HG03060 (cell line): ENCODE measurements around the gene MSI2.

ENCODE experiments used
- ATAC-seq: cut with Tn5 transposase; IDR thresholded peaks from one replicate; pipeline ENCODE4 v1.9.1; 2021; ENCODE audit warnings: low read depth, moderate number of reproducible peaks; ENCODE audit not compliant: unreplicated experiment

MSI2 gene

DNA sequence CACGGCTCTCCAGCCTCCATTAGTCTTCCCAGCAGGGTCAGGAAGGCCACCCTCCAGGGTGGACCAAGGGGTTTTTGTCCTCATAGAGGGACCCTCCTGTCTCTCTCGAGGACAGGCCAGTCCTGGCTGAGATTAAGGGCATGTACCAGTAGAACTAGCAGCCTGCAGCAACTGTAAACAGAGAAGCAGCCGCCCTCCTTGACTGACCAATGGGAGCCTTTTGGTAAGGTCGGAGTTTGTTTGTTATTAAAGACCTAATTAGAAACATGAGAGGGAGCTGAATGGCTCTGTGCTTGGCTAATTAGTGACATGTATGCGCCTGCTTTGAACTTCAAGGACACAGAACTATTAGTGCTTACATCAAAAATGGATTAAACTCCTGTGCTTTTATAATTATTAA, 408.8 kb downstream of the MSI2 start:
- no peak for ATAC-seq

- no peak for ATAC-seq
These were observed 409.4 kb downstream of the MSI2 start for GRCh38 chr17:57665696-57666095.

- ATAC-seq: no peak
These were observed 410.0 kb downstream of the MSI2 start for GRCh38 chr17:57666201-57666870.

GRCh38 chr17:57666946-57667345, 410.6 kb downstream of the MSI2 start:
- ATAC-seq: no peak

DNA sequence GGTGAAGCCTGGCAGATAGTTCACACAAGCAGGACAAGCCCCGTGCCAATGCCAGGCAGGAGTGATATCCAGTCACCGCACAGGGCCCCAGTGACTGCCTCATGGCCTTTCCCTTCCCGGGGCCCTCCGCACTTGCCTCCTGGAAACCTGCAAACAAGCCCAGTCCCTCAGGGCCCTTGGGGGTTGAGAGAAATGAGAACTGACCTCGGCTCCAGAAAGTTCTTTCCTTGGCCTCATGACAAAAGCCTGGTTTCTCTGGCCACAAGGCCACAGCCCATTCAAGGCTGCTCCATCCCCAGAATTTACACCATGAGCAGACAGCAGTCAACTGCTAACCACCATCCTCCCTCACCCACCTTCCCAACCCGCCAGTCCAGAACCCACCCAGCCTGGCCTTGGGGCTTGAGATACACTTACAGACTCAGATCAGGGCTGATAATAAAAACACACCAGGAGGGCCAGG, 411.2 kb downstream of the MSI2 start:
- ATAC-seq: no peak

DNA sequence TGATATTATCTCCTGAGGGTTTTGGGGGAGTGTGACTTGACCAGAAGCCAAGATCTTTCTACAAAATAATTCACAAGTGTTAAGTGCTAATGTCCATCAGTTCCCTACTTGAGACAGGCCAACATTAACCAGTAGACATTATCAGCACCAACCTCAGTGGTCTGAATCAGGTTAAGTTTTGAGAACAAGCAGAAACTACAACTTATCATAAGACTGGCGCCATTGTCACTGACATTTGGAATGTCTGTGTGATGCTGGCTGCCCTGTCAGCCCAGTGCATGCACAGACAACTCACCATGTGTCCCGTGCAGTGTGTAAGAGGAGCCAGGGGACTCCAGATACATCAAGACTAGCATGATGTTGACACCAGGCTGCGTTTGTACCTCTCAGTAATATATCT, 412.0 kb downstream of the MSI2 start:
- no peak for ATAC-seq

DNA sequence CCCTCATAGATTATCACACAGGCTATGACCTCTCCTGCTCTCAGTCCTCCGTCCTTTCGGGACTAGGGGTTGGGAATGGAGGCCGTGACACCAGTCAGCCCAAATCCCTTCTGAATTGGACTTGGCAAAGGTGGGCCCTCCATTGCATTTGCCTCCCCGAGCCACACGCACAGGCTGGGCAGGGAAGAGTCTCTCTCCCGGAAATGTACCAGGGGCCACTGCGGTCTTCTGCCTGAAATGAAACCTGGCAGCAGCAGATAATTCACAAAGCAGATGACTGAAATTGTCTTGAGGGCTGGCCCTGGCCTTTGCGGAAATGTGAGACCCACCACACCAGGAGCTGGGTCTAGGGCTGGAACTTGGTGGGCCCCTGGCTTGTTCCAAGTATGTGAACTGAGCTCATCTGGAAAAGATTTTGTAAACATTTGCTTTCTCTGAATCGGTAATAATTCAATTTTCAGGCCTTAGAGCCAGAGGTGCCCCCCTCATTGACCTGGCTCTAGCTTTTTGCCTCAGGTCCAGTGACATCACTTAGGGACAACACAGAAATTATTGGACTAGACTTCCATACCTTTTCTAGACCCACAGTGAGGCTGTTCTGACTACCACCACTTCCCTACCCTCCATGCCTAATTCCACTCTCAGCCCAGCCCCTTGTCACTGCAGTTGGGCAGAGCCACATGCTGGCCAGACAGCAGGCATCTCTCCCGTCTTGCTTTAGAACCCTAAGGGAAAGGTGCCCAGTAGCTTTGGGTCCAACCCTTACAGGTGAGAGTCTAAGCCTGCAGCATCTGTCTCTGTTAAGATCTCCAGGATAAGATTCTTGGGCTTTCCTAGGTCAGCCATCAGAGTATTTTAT, 413.6 kb downstream of the MSI2 start:
- no peak for ATAC-seq

DNA sequence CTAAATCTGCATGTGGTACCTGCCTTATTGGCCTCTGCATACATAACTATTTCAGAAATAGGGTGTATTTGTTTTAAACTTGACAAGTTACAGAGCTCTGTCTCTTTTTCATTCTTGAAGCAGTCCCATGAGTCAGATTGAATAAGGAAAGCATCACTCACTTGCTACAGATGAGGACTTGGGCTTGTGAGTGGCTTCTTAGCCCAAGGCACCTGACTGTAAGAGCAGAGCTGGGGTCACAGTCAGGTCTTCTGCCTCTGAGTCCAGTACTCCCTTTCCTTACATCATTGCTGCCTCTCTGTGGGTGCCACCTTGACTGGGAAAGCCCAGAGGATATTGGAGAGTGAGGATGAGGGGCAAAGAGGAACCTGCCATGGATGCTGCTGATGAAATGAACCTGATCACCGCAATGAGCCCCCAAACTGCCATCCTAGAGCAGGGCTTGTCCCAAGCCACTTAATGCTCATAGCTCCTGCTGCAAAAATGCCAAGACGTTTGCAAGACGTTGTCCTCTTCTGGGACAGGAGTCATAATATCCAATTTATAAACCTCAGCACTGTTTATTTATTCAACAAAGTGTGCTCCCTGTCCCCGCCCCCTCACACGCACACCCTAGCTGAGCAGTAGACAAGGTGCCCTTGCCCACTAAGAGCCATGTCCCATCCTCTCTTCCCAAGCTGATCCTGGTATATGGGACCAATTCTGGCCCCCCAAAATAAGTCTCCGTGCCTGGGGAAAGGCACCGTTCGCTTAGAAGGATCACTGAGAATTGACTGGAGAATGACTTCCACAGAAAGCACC, 414.6 kb downstream of the MSI2 start:
- no peak for ATAC-seq

- ATAC-seq: no peak
These were observed 415.6 kb downstream of the MSI2 start for GRCh38 chr17:57671667-57672632.

- no peak for ATAC-seq
These were observed 416.6 kb downstream of the MSI2 start for GRCh38 chr17:57672971-57673370.

- no peak for ATAC-seq
These were observed 418.6 kb downstream of the MSI2 start for GRCh38 chr17:57674894-57675293.

DNA sequence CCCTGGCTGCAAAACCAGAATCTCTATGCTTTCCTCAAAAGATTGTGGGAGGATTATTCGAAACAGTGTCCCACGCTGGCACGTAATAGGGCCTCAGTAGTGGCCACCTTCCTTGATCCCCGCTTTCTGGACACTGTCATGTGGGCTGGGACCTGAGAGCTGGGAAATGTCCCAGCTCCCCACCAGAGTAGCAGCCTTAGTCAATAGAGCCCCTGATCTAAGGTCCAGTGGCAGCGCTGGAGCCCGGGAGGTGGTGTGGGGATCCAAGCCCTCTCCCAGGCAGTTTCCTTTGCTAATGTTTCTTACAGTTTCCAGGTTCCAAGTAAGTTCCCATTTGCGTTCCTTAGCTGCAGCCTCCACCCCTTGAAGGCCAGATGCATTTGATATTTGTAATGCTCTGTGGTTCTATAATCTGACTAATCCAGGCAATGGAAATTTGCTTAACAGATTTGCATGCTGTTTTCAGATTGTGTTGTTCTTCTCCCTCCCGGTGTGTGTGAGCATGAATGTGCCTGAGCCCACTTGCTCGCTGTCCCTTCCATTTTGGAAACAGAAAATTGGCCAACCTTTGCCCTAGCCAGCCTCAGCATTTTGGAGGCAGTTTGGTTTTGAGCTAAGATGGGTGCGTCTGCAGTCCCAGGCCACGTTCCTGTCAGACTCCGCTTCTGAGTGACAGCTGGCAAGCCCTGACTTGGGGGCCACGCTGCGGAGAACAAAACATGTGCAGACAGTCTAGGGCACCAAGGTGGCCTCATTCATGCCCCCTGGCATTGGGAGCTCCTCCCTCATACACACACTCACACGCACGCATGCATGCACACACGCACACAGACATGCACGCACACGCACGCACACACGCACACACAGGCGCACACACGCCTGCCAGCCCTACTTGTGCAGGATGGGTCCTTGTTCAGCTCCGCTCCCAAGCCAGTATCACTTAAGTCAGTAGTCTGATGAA, 419.4 kb downstream of the MSI2 start:
- ATAC-seq: no peak

DNA sequence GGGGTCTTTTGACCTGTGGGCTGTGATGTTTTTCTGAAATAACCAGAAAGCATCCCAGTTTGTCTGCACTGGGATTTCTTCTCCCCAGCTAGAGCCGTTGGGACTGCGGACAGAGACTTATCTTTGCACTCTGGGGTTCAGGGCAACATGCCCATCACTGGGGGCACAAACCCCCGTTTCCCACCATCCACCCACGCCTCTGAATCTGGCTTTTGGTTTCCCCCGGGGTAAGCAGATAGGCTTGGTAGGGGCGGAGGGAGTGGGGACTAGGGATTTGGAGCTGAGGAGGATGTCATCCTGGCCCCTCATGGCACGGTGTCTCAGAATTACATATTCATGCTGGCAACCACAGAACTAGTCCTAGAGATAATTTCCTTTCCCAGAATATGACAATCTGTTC, 420.2 kb downstream of the MSI2 start:
- ATAC-seq: no peak

DNA sequence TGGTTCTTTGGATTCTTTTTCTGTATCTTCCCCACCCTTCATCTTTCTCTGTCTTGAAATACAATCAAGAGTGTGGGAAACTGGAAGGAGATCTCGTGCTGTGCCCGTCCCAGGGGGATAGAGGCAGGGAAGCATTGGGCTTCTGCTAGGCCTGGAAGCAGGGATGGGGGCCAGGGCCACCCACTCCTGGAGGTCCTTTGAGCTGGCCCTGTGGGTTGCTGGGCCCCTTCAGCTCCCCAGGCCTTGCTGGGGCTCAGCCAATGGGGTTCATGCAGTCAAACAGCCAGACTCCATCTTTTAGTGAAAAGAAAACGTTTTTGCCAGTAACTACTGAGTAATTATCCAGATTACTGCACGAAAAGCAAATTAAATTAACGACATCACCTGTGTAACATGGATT, 421.0 kb downstream of the MSI2 start:
- no peak for ATAC-seq

GRCh38 chr17:57677858-57678257, 421.5 kb downstream of the MSI2 start:
- ATAC-seq: no peak

GRCh38 chr17:57678393-57678792, 422.1 kb downstream of the MSI2 start:
- ATAC-seq: no peak

DNA sequence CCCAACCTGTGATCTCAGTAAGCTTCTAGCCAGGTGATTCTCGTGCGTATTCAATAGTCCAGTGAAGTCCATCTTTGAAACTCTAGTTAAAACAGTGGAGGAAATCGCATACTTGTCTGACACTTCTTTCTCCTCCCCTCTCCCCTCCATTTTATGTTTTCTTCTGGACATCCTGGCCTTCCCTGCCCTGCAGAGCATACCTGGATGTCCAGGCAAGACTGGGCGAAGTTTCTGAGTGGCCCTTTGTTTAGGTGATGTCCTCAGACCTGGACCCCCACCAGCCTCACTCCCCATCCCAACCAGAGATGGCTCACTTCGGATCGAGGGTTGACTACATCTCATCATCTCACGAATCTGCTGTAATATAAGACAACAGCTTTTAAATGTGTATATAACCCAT, 423.0 kb downstream of the MSI2 start:
- ATAC-seq: no peak

- no peak for ATAC-seq
These were observed 423.8 kb downstream of the MSI2 start for GRCh38 chr17:57679906-57680695.
